K562 (cell line): ENCODE results near the gene TOX3. TPM values are rescaled to one million over a fixed set of nuclear protein-coding genes. Genes with fewer than 3 reads are reported as not detected.

Experiments
- ATAC-seq: fragments of 200-7000 bp; cut with Tn5 transposase; 3 replicates; pipeline ENCODE4 v1.9.1; 2020; ENCODE audit warnings: moderate library complexity
- BruUV-seq: library from RNA; stranded (reverse); fragments of 400-500 nt; replicated peaks from 2 replicates; lab custom pipeline; 2021; lab: Mats Ljungman, UMichigan
- CTCF ChIA-PET: fragments of 300-600 bp; formaldehyde crosslinking; extraction: SDS; loops from one replicate; lab custom pipeline; 2021; ENCODE audit warnings: low intra/inter-chr PET ratio; lab: Yijun Ruan, JAX
- POLR2A ChIA-PET: fragments of 300-600, 350-650 bp; sonication (Branson Sonifier 250); formaldehyde crosslinking; extraction: SDS; loops from one replicate; lab custom pipeline; 2021; ENCODE audit warnings: antibody characterized with exemption, inconsistent platforms; lab: Yijun Ruan, JAX
- DNase-seq, 4 experiments: peaks; one replicate each; pipeline versions ENCODE4 v3.0.0 to v3.0.0-alpha.2; 2011 to 2018; ENCODE audit warnings: low spot score in 3 of 4, mixed read lengths in 3 of 4; ENCODE audit errors: extremely low read depth in 1 of 4
- FAIRE-seq: peaks from 2 replicates; lab custom pipeline; 2011; peaks lifted over from hg19 to GRCh38; lab: Jason Lieb, UNC
- H2AFZ ChIP-seq: 2 replicates; pipeline ENCODE4 v1.6.0; 2011; ENCODE audit warnings: low read depth, low read length, control low read depth, inconsistent platforms
- H3K27ac ChIP-seq: fragments of 200-600 bp; 3 replicates; pipeline ENCODE4 v1.8.0; 2011; ENCODE audit warnings: low read depth, mild to moderate bottlenecking, control low read depth, inconsistent platforms, low read length, moderate library complexity, mixed read lengths; ENCODE audit errors: extremely low read depth
- H3K27me3 ChIP-seq, 2 experiments: fragments of 300-600 bp in 1 of 2; 2 replicates in 1 of 2; 3 replicates in 1 of 2; pipeline versions ENCODE4 v1.6.0 to v1.8.0; 2011; ENCODE audit warnings: inconsistent platforms in 2 of 2, low read length in 2 of 2, mild to moderate bottlenecking in 1 of 2, mixed read lengths in 1 of 2, moderate library complexity in 1 of 2; ENCODE audit not compliant: control insufficient read depth in 2 of 2, insufficient read depth in 2 of 2
- H3K36me3 ChIP-seq: fragments of 300-600 bp; 3 replicates; pipeline ENCODE4 v1.8.0; 2011; ENCODE audit warnings: mild to moderate bottlenecking, low read length, inconsistent platforms; ENCODE audit not compliant: control insufficient read depth, insufficient read depth
- H3K4me1 ChIP-seq, 2 experiments: fragments of 200-600 bp in 1 of 2; replicated peaks in 1 of 2; 2 replicates in 1 of 2; 3 replicates in 1 of 2; pipeline versions ENCODE4 v1.5.1 to v1.8.0; 2011; ENCODE audit warnings: inconsistent platforms in 2 of 2, low read length in 2 of 2, mild to moderate bottlenecking in 1 of 2, mixed read lengths in 1 of 2, moderate library complexity in 1 of 2; ENCODE audit not compliant: control insufficient read depth in 2 of 2, insufficient read depth in 2 of 2
- H3K4me2 ChIP-seq: 2 replicates; pipeline ENCODE4 v1.6.1; 2011; ENCODE audit warnings: low read length, control low read depth, inconsistent platforms, mixed read lengths; ENCODE audit not compliant: insufficient read depth
- H3K4me3 ChIP-seq: fragments of 200-600 bp; sonication (generic), shearing (Covaris generic); 2 replicates; pipeline ENCODE4 v1.5.1; 2016; ENCODE audit warnings: control low read depth, inconsistent platforms
- H3K79me2 ChIP-seq: fragments of 200-600 bp; 3 replicates; pipeline ENCODE4 v1.8.0; 2011; ENCODE audit warnings: low read length, inconsistent platforms; ENCODE audit not compliant: control insufficient read depth, insufficient read depth
- H3K9ac ChIP-seq, 2 experiments: 2 replicates each; pipeline versions ENCODE4 v1.6.0 to v1.6.1; 2011; ENCODE audit warnings: low read depth in 2 of 2, low read length in 2 of 2, control low read depth in 1 of 2, inconsistent platforms in 1 of 2, mild to moderate bottlenecking in 1 of 2, mixed read lengths in 1 of 2; ENCODE audit not compliant: insufficient read depth in 1 of 2
- H3K9me1 ChIP-seq: one replicate; pipeline ENCODE4 v1.6.0; 2011; ENCODE audit warnings: inconsistent platforms, mild to moderate bottlenecking, low read length, moderate library complexity; ENCODE audit not compliant: control insufficient read depth, insufficient read depth
- H3K9me3 ChIP-seq: replicated peaks from 2 replicates; pipeline ENCODE4 v1.5.1; 2011; ENCODE audit warnings: low read depth, low read length, inconsistent platforms; ENCODE audit not compliant: control insufficient read depth, insufficient read depth
- H4K20me1 ChIP-seq: replicated peaks from 2 replicates; pipeline ENCODE4 v1.6.1; 2011; ENCODE audit warnings: low read length, inconsistent platforms, mixed read lengths; ENCODE audit not compliant: control insufficient read depth, insufficient read depth
- BRF1 ChIP-seq: IDR thresholded peaks from 3 replicates; pipeline ENCODE4 v1.6.1; 2011; ENCODE audit warnings: borderline replicate concordance, mild to moderate bottlenecking; ENCODE audit not compliant: insufficient read length; ENCODE audit errors: extremely low read depth
- C11orf30 ChIP-seq: fragments of 450-650 bp; IDR thresholded peaks from 2 replicates; pipeline ENCODE4 v1.6.1; 2016; ENCODE audit warnings: low read depth, mild to moderate bottlenecking
- HSF4 ChIP-seq: fragments of 250-450 bp; sonication (Bioruptor Pico); IDR thresholded peaks from 2 replicates; pipeline ENCODE4 v2.1.2; 2022; ENCODE audit warnings: mild to moderate bottlenecking, moderate library complexity, borderline replicate concordance
- JUN ChIP-seq, 2 experiments: sonication (generic) in 1 of 2; formaldehyde crosslinking in 1 of 2; IDR thresholded peaks; 2 replicates each; pipeline versions ENCODE4 v1.6.1 to v1.8.0; 2012 to 2022; ENCODE audit warnings: borderline replicate concordance in 2 of 2, mild to moderate bottlenecking in 2 of 2, improper control_type of control experiment in 1 of 2, low read depth in 1 of 2, low read length in 1 of 2, missing genetic modification reagents in 1 of 2
- L3MBTL2 ChIP-seq: fragments of 450-650 bp; IDR thresholded peaks from 2 replicates; pipeline ENCODE4 v1.6.1; 2016; ENCODE audit warnings: mild to moderate bottlenecking, moderate library complexity
- MEF2A ChIP-seq: IDR thresholded peaks from 2 replicates; pipeline ENCODE4 v1.6.1; 2011; ENCODE audit warnings: low read depth, mild to moderate bottlenecking, low read length, moderate library complexity; ENCODE audit not compliant: control insufficient read depth
- NFIC ChIP-seq: fragments of 450-650 bp; IDR thresholded peaks from 2 replicates; pipeline ENCODE4 v1.6.1; 2017; ENCODE audit warnings: mild to moderate bottlenecking, inconsistent platforms
- NONO ChIP-seq, 2 experiments: fragments of 200-400 bp in 1 of 2; fragments of 450-650 bp in 1 of 2; formaldehyde crosslinking in 1 of 2; IDR thresholded peaks; 2 replicates each; pipeline ENCODE4 v1.6.1; 2017; ENCODE audit warnings: low read depth in 2 of 2, mild to moderate bottlenecking in 2 of 2, moderate library complexity in 2 of 2, low read length in 1 of 2
- NR2C2 ChIP-seq, 2 experiments: fragments of 200-800 bp in 1 of 2; sonication (Bioruptor generic) in 1 of 2; sonication (generic) in 1 of 2; formaldehyde crosslinking in 1 of 2; IDR thresholded peaks; 2 replicates each; pipeline versions ENCODE4 v1.6.1 to v1.8.0; 2016 to 2022; ENCODE audit warnings: mild to moderate bottlenecking in 1 of 2, missing compliant biosample characterization in 1 of 2, missing genetic modification characterization in 1 of 2, missing genetic modification reagents in 1 of 2
- TAL1 ChIP-seq: fragments of 450-650 bp; IDR thresholded peaks from 2 replicates; pipeline ENCODE4 v1.6.1; 2016; ENCODE audit warnings: mild to moderate bottlenecking
- TFAM ChIP-seq: fragments of 250-450 bp; sonication (Bioruptor Pico); conservative IDR thresholded peaks from 2 replicates; pipeline ENCODE4 v1.5.0; 2021; ENCODE audit warnings: mild to moderate bottlenecking, moderate library complexity
- ZFPM2 ChIP-seq: fragments of 250-450 bp; sonication (Bioruptor Pico); IDR thresholded peaks from 2 replicates; pipeline ENCODE4 v1.5.1; 2022; ENCODE audit warnings: mild to moderate bottlenecking
- ZNF436 ChIP-seq: fragments of 250-450, 450-650 bp; sonication (Bioruptor Pico); formaldehyde crosslinking; IDR thresholded peaks from 2 replicates; pipeline ENCODE4 v1.7.0; 2020; ENCODE audit warnings: mild to moderate bottlenecking
- ZSCAN29 ChIP-seq: fragments of 450-650 bp; IDR thresholded peaks from 2 replicates; pipeline ENCODE4 v1.6.1; 2017
- WGBS: fragments of 100-300 bp; shearing (Covaris generic); methylation state at CpG from one replicate; pipeline ENCODE4 v1.1.6; 2016; ENCODE audit warnings: low coverage, mixed read lengths; ENCODE audit not compliant: insufficient coverage; ENCODE audit errors: missing lambda C conversion rate; 5-methylcytosine and 5-hydroxymethylcytosine counted together
- in situ Hi-C: fragments of 300-500 bp; cut with MboI; formaldehyde crosslinking; loops from 4 replicates; pipeline ENCODE4 v1.15.0; 2018; ENCODE audit warnings: inconsistent platforms, mixed read lengths
- intact Hi-C: fragments of 100-400 bp; cut with micrococcal nuclease; formaldehyde crosslinking; loops from 2 replicates; pipeline ENCODE4 v1.14.2; 2022
- polyA plus RNA-seq, 8 experiments: library from polyadenylated mRNA; depleted of rRNA in 4 of 8; stranded (reverse) in 5 of 8; unstranded in 3 of 8; fragments of >200 nt; fragmentation: Nextera tagmentation in 2 of 8; fragmentation: Illumina TruSeq in 1 of 8; extraction: Ambion mirVana in 2 of 8; extraction: Trizol in 1 of 8; gene quantifications; 2 replicates each; pipeline versions ENCODE4 v1.2.1 to v1.2.3, GENCODE V29; 2011 to 2014; ENCODE audit warnings: inconsistent platforms in 1 of 8, missing spikeins in 1 of 8
- total RNA-seq, 7 experiments: library from RNA; depleted of rRNA in 6 of 7; stranded (reverse); fragments of >200 nt in 6 of 7; fragmentation: Illumina TruSeq in 2 of 7; extraction: Trizol in 2 of 7; gene quantifications; 2 replicates each; pipeline versions ENCODE4 v1.2.1 to v1.2.3, GENCODE V29; 2011 to 2021; ENCODE audit warnings: low replicate concordance in 1 of 7
- TF ChIP-seq, protein P1 (sequence below), 2 experiments: IDR thresholded peaks; 2 replicates each; pipeline ENCODE4 v1.6.1; 2011; ENCODE audit warnings: borderline replicate concordance in 1 of 2, control low read depth in 1 of 2, low read depth in 1 of 2, low read length in 1 of 2, mild to moderate bottlenecking in 1 of 2, mixed read lengths in 1 of 2, moderate library complexity in 1 of 2; ENCODE audit not compliant: insufficient read depth in 1 of 2, insufficient read length in 1 of 2, poor library complexity in 1 of 2, severe bottlenecking in 1 of 2; ENCODE audit errors: extremely low read depth in 1 of 2
- TF ChIP-seq, protein P2 (sequence below): fragments of 250-450 bp; sonication (Bioruptor Pico); IDR thresholded peaks from 2 replicates; pipeline ENCODE4 v1.4.0; 2020; ENCODE audit warnings: mild to moderate bottlenecking, moderate library complexity, borderline replicate concordance

Gene TOX3
- total and polyA plus RNA-seq, 9 of the 15 experiments (the other 6 are each of a cell fraction or from before 2014, with no cell fraction given), result not detected

DNA sequence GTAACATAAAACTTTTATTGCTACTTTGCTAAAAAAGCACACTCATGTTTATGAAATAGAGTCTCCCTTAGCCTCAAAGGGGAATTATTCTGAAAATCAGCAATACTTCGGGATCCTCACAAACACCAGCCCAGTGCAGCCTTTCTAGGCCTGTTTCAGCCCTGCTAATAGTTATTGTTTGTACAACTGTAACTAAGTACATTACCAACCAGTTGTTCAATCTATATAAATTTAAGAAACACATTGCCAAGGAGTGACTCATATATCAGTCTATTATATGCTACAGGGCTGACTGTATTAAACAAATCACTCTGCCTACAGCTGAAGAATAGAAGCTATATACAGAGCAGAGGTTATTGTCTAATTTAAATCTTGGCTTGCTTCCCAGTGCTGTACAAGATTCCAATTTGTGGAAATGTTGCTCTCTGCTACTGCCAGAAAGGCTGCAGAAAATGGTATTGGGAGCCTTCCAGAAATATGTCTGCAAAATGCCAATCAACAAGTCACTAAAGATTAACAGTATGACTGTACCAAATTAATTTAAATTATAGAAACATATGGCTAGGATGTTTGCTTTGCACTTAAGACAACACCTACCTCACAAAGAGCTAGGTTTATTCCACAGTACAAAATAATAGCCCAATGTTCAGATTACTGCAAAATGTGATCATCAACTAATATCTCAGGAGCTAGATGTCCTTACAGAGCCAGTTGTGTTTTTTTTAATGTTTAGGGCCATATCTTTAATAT, 49.7 kb downstream of the TOX3 start:
- Histone ChIP-seq H3K36me3 (no peaks in the 10 kb centered on the region), H3K9ac (no peak overlapping the region), H3K9me3 (no peaks in the 10 kb centered on the region), H3K27ac (no peak overlapping the region), H2AFZ (no peak overlapping the region), H3K4me3 (no peak overlapping the region), H3K4me2 (no peak overlapping the region), H4K20me1 (no peaks in the 10 kb centered on the region), H3K9me1 (no peaks in the 10 kb centered on the region), H3K27me3 (no peaks in the 10 kb centered on the region), H3K79me2 (no peaks in the 10 kb centered on the region), H3K4me1 (no peaks in the 10 kb centered on the region)
- in situ Hi-C loops (no loop called here), intact Hi-C loops (no loop called here)
- DNase-seq (no peak), FAIRE-seq (no peak), ATAC-seq (no peak)
- no TSS peak for BruUV-seq
- ChIA-PET CTCF (no interaction called here), POLR2A (no interaction called here)
- TF ChIP-seq, protein P1, sequence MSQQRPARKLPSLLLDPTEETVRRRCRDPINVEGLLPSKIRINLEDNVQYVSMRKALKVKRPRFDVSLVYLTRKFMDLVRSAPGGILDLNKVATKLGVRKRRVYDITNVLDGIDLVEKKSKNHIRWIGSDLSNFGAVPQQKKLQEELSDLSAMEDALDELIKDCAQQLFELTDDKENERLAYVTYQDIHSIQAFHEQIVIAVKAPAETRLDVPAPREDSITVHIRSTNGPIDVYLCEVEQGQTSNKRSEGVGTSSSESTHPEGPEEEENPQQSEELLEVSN (IDR thresholded peaks at IDR 0.05; ENCODE audit: borderline replicate concordance in 1 of 2, extremely low read depth in 1 of 2, insufficient read depth in 1 of 2, insufficient read length in 1 of 2, low read depth in 1 of 2, low read length in 1 of 2, poor library complexity in 1 of 2, severe bottlenecking in 1 of 2), result no peak
- TF ChIP-seq ZSCAN29, result no peak
- TF ChIP-seq BRF1, result no peak
- TF ChIP-seq ZFPM2, result no peak
- TF ChIP-seq TAL1, result no peak
- TF ChIP-seq MEF2A, result no peak
- no peak for TF ChIP-seq L3MBTL2
- TF ChIP-seq C11orf30, result no peak
- TF ChIP-seq TFAM, result no peak
- TF ChIP-seq JUN (IDR thresholded peaks at IDR 0.05; ENCODE audit: borderline replicate concordance, low read depth, low read length), result no peak
- no peak for TF ChIP-seq JUN (CRISPR knock-in tag; IDR thresholded peaks at IDR 0.05; ENCODE audit: borderline replicate concordance)
- no peak for TF ChIP-seq HSF4 (CRISPR knock-in tag)
- no peak for TF ChIP-seq NR2C2 (CRISPR knock-in tag; IDR thresholded peaks at IDR 0.05)
- TF ChIP-seq NR2C2 (tag; IDR thresholded peaks at IDR 0.05), result no peak
- TF ChIP-seq, protein P2, sequence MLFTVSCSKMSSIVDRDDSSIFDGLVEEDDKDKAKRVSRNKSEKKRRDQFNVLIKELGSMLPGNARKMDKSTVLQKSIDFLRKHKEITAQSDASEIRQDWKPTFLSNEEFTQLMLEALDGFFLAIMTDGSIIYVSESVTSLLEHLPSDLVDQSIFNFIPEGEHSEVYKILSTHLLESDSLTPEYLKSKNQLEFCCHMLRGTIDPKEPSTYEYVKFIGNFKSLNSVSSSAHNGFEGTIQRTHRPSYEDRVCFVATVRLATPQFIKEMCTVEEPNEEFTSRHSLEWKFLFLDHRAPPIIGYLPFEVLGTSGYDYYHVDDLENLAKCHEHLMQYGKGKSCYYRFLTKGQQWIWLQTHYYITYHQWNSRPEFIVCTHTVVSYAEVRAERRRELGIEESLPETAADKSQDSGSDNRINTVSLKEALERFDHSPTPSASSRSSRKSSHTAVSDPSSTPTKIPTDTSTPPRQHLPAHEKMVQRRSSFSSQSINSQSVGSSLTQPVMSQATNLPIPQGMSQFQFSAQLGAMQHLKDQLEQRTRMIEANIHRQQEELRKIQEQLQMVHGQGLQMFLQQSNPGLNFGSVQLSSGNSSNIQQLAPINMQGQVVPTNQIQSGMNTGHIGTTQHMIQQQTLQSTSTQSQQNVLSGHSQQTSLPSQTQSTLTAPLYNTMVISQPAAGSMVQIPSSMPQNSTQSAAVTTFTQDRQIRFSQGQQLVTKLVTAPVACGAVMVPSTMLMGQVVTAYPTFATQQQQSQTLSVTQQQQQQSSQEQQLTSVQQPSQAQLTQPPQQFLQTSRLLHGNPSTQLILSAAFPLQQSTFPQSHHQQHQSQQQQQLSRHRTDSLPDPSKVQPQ (CRISPR knock-in tag), result no peak
- no peak for TF ChIP-seq ZNF436 (CRISPR knock-in tag)
- no peak for TF ChIP-seq NONO (IDR thresholded peaks at IDR 0.05; ENCODE audit: low read depth in 2 of 2, low read length in 1 of 2)
- TF ChIP-seq NFIC, result no peak
- 0% methylated on average over 1 of the region's 1 CpG for WGBS
